NCI-H69 (cell line): Measurements from ENCODE around the gene CFAP74.

Source experiments
- DNase-seq: peaks from one replicate; lab custom pipeline; 2025; lab: John Stamatoyannopoulos, UW

Gene CFAP74

DNA sequence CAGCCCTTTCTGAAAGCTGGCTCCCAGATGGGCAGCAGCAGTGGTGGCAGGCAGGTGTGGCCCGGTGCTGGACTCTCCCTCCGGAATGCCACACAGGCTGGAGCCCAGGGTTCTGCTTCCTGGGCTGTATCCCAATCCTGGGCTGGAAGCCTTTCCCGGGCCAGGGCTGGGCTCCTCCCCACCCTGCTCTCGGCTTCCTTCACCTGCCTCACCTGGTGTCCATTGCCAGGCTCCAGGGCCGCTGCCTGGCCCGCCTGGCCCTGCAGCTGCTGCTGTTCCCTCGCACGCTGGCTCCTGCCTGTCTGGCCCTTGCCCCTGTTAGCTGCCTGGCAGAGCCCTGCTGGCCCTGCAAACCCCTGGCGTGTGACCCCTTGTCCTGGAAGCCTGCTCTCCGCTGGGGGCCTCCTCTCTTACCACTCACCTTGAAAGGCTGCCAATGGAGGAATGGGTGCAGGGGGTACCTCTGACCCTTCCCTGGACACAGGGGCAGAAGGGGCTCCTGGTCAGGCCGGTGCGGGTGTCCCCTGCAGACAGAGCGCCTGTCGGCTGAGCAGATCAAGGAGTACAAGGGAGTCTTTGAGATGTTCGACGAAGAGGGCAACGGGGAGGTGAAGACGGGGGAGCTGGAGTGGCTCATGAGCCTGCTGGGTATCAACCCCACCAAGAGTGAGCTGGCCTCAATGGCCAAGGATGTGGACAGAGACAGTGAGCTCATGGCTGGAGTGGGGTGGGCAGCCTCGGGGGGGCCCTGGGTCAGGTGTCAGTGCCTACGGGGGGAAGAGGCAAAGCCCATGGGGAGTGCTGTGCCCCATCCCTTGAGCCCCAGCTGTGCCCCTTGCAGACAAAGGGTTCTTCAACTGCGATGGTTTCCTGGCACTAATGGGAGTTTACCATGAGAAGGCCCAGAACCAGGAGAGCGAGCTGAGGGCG is 87.4 kb downstream of the CFAP74 start:
- no peak for DNase-seq

DNA sequence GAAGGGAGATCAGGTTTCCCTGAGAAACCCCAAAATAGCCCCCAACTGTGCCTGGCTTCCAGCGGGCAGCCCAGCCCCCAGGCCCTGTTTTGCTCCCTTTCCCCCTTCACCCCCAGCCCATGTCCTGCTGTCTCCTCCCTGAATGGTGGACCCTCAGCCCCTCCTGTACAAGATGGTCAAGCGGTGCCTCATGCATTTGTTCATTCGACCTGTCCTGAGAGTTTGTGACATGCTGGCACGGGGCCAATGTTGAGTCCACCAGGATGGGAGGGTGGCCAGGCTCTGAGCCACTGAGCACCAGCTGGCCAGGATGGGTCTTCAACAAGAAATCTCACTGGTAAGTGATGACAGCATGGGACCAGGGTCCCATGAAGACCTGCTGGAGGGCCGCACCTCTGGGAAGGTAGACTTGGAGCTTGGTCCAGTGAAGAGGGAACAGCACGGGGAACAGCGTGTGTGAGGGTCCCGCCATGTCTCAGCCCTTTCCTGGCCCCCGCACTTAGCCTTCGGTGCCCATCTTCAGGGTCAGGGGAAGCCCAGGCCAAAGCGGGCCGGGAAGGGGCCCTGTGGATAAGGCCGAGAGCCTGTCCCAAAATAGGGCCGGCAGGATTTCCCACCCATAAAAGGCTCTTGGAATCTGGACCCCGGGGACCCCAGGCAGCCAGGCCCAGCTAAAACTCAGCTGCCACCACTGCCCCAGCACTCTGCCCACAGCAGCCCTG is 88.5 kb downstream of the CFAP74 start, which contains the start of gene CALML6:
Gene CALML6 (plus strand): TSS at position 290 of the 722 bp plus-strand sequence. CDS start 21 bp downstream, at position 311.
- no peak for DNase-seq

DNA sequence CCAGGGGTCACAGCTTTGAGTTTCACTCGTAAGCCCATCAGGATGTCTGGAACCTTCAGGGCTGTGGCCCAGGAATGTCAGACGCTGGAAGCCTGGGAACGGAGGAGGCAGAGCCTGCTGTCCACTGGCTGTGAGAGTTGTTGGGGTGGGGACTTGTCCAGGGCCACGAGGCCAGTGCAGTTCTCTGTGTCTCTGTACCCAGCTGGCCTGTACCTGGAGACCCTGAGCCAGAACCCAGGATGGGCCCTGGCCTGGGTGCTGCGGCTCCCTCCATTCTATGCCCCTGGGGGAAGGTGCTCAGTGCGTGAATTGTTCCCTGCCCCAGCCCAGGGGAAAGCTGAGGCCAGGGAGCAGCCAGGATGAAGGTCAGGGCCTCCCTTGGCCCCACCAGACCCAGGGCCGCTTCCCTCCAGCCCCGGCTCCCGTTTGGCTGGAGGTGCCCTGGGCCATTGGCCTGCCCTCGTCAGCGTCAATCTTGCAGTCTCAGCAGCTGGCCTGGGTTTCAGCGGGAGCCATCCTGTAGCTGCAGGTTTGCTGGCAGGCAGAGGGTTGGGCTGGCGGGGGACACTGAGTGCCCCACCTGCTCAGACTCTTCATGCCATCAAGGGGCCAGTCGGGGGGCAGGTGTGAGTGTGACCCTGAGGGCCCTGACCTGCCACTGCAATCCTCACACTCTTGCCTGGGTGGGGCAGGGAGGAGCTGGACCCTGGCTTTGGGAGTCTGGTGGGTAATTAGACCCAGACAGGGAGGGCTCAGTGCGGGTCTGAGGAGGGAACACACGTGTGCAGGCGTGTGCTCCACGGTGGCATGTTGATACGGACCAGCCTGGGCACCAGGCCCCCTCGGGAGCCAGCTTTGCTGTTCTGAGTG is 89.2 kb downstream of the CFAP74 start:
- no peak for DNase-seq

DNA sequence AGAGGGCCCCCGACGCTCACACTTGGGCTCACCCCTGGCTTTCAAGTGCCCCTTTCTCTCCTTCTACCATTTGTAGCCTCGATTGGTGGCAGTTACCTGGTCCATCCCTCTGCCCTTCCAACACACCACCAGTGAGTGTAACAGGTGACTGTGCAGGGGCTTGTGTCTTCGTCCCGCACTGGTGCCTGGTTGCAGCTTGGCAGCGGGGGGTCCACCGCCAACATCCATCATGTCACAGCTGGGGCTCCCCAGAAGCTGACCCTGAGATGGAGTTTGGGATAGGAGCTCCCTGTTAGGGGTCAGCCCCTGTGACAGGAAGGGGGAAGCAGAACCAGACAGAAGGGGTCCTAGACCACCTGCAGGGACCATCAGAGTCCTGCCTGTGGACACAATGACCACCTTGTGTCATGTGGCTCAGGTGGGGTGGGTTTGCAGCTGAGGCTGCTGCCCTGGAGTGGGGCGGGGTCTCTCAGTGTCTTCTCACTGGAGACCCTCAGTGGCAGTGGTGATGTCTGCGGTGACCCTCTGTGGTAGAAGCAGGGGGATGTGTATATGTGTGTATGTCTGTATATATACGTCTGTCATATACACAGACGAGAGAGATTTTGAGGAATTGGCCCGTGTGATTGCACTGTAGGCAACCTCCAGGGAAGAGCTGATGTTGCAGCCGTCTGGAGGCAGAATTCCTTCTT is 92.1 kb downstream of the CFAP74 start:
- no peak for DNase-seq

DNA sequence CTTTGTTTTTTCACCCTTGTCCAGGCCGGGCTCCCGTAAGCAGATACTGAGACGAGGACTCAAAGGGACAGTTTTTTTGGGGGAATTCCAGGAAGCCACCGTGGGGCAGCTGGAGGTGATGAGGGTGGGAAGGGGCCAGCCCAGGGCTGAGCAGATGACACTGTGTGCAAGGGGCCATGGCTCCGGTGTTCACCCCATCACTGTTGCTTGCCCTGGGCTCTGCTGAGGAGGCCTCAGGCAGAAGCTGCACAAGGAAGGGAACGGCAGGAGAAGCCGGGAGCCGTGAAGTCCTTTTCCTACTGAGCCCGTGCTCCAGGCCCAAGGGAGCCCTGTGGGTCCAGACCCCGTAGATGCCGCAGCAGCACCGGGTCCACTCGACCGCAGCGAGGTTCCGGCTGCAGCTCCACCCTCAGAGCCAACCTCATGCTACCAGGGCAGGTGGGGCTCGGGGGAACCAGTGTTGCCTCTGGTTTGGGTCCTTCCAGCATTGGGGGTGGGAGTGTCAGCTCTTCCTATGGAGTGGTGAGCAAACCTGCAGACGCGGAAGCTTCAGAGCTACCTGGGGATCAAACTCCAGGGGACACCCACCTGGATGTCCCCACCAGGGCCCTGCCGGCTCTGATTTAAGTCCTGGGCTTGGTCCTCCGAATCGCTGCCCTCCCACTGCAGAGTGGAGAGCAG is 92.8 kb downstream of the CFAP74 start:
- no peak for DNase-seq

DNA sequence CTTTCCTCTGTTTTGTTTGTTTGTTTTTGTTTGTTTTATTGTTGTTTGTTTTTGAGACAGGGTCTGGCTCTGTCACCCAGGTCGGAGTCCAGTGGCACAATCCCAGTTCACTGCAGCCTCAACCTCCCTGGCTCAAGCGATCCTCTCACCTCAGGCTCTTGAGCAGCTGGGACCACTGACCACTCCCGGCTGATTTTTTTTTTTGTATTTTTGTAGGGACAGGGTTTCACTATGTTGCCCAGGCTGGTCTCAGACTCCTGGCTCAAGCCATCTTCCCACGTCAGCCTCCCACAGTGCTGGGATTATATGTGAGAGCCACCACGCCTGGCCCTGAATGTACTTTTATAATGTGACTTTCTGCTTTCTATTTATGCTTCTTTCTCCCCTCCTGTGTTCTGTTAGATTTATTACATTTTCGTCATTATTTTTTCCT is 93.5 kb downstream of the CFAP74 start:
- no peak for DNase-seq

DNA sequence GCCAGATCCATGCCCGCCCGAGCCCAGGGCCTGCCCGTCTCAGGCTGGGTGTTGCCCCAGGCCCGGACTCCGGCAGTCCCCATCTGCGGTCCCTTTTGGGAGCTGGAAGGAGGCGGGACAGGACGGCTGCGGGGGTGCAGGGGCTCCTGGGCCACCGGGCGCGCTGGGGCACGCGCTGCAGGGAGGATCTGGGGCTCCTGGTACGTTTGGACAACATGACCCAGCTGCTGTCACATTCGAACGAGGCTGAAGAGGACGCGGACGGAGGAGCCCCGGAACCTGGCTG is 95.1 kb downstream of the CFAP74 start:
- no peak for DNase-seq

DNA sequence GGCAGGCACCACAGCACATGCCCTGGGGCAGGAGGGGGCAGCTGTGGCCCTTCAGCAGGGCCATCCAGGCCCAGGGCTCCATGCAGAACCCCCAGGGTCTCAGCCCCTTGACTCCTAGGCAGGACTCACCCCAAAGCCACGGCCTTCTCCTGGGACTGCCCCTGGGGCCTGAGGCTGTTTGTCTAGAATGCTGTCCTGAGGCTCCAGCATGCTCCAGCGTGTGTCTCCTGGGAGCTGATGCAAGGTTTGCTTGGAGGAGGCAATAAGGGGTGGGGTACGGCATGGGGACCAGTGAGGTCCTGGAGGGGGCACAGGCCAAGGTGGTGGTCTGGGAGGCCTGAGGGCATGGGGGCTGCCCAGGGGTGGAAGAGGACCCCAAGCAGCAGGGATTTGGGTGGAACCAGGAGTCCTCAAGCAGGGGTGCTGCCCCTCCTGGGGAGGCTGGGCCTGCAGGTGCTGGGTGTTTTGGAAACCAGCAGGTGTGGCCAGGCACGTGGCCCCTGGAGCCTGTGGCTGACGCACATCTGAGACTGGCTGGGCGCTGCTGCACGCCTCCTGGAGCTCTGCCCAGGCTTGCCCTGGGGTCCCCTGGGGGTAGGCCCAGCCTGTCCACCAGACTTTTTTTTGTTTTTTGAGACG is 96.4 kb downstream of the CFAP74 start:
- DNase-seq: peak; percentile 76

DNA sequence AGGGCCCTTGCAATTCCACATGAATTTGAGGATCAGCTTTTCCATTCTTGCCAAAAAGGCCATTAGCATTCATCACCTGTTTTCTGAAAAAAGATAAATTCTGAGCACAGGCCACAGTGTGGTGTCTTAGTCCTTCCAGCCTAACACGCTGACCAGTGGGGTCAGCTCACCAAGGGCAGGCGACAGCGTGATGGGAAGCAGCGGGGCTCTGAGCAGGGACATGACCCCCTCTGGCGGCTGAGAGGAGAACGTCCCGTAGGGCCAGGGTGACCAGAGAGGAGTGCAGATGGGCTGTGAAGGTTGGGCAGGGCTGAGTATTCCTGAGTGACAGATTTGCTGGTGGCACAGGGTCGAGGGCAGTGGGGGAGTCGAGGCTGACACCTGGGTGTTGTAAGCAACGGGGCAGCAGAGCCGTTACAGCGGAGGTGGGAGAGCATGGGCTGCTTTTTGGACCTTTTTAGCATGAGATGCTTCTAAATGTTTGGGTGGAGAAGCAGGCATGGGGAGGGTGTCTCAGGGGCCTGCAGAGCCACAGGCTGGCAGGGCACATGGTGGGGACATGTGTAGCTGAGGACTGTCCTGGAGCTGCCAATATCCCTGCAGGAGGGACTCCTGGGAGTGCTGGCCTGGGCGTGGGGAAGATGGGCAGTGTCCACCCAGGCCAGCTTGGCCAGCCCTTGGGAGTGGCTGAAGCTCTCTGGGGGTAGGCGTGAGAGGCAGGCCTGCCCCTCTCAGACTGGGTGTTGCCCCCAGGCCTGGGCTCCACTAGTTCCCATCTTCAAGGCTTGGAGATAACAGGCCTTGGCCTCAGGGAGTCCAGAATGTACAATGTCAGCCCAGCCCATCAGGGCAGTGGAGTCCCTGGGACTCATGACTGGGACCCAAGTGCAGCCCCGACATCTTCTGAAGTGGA is 97.1 kb downstream of the CFAP74 start:
- DNase-seq: peak; percentile 37

DNA sequence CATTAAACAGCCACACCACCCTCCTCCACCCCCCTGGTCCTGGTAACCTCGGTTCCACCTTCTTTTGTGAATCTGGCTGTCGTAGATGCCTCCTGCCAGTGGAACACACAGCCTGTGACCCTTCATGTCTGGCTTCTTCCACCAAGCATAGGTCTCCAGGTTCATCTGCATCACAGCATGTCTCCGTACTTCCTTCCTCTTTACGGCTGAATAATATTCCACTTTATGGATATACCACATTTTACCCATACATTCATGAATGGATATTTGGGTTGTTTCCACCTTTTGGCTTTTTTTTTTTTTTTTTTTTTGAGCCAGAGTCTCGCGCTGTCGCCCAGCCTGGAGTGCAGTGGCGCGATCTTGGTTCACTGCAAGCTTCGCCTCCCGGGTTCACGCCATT is 100.4 kb downstream of the CFAP74 start:
- DNase-seq: no peak

DNA sequence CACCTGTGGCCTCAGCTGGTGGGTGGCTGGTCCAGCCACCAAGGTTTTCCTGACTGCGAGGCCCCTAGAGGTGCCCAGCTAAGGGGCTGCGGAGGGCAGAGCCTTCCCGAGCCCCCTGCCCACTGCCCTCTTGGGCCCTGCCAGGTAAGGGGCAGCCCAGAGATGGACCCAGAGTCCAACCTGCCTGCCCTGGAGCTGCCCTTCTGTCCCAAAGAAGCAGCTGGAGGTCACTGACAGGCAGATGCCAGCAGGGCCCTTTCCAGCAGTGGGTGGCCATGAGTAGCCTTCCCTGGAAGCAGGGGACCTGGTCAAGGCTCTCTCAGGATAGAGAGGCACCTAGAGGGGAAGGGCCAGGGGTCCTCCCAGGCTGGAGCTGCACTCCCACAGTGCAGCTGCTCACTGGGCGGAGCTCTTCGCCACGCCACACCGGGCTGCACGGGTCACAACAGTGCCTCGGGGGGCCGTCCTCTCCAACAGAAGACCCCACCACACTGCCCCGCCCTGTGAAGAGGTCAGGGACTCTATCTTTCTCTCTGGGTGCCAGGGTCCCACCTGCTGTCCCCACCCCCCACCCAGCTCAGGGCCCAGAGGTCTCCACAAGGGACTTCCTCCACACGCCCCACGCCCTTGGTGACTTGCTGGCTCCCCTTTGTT is 101.8 kb downstream of the CFAP74 start:
- DNase-seq: no peak

DNA sequence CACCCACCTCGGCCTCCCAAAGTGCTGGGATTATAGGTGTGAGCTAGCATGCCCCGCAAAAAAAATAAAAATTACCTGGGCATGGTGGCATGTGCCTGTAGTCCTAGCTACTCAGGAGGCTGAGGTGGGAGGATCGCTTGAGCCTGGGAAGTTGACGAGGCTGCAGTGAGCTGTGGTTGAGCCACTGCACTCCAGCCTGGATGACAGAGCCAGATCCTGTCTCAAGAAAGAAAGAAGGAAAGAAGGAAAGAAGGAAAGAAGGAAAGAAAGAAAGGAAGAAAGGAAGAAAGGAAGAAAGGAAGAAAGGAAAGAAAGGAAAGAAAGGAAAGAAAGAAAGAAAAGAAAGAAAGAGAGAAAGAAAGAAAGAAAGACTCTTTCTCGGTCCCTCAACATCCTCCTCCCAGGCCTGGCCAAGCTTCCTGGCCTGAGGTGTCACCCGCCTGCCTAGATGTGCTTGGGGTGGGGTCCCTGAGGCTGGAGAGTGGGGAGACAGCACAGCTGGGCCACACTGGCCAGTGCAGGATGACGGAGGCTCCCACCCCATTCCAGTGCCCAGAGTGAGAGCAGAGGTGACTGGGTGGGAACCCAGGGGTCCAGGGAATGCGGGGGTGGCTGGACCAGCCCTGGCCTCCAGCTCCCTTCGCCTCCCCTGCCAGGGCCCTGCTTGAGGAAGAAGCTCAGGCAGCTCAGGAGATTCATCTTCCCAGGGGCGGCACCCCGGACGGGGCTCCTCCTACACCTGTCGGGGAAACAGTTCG is 102.5 kb downstream of the CFAP74 start:
- DNase-seq: no peak

DNA sequence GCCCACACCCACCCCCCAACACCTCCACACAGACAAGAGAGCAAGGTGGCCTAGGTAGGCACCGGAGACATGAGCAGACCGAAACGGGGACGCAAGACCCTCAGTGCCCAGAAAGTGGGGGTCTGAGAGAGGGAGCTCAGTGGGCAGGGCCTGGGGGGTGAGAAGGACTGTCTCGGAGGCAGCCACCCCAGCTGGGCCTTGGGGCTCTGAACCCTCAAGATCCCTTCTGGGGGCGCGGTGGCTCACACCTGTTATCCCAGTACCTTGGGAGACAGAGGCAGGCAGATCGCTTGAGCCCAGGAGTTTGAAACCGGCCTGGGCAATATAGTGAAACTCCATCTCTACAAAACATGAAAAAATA is 103.6 kb downstream of the CFAP74 start:
- DNase-seq: no peak

DNA sequence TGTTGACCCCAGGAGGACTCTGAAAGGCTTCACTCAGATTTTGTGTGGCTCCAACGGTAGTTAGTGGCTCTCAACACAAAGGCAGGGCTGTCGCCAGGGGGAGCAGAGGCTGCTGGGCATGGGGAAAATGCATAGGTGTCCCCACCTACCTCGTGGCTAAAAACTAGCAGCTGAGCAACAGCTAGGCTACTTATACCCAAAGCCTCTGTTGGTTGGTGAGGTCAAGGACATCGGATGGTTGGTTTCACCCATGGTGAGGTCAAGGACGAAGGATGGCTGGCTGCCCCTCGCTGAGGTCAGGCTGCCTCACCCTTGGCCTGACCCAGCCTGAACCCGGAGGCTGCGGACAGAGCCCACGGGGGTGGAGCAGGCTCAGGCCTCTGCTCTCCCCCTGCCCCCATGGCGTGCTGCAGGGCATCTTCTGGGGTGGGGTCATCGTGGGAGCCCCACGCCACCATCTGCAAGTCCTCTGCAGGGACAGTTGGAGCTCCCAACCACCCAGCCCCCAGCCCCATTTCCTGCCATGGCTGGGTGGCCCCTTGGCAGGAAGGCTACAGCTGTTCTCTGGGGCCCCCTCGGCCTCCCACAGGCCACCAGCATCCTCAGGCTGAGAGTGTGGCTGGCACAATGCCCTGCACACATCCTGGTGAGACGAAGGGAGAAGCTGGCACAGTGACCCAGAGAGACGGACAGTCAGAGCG is 104.2 kb downstream of the CFAP74 start:
- no peak for DNase-seq

DNA sequence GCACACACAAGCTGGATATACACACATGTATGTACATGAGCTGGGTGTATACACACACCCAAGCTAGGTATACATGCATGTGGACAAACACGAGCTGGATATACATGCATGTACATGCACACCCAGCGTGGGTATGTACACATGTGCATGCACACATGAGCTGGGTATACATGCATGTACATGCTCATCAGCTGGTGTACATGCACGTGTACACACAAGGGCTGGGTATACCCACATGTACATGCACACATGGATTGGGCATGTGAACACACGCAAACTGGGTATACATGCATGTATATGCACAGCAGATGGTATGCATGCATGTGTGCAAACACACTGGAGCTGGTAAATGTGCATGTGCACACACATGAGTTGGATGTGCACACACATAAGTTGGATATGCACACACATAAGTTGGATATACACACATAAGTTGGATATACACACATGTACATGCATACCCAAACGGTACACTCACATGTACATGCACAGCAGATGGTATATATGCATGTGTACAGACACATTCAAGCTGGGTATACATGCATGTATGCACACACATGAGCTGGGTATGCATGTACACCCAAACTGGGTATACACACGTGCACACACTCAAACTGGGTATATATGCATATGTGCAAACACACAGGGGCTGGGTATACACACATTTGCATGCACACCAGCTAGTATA is 105.2 kb downstream of the CFAP74 start:
- DNase-seq: no peak

DNA sequence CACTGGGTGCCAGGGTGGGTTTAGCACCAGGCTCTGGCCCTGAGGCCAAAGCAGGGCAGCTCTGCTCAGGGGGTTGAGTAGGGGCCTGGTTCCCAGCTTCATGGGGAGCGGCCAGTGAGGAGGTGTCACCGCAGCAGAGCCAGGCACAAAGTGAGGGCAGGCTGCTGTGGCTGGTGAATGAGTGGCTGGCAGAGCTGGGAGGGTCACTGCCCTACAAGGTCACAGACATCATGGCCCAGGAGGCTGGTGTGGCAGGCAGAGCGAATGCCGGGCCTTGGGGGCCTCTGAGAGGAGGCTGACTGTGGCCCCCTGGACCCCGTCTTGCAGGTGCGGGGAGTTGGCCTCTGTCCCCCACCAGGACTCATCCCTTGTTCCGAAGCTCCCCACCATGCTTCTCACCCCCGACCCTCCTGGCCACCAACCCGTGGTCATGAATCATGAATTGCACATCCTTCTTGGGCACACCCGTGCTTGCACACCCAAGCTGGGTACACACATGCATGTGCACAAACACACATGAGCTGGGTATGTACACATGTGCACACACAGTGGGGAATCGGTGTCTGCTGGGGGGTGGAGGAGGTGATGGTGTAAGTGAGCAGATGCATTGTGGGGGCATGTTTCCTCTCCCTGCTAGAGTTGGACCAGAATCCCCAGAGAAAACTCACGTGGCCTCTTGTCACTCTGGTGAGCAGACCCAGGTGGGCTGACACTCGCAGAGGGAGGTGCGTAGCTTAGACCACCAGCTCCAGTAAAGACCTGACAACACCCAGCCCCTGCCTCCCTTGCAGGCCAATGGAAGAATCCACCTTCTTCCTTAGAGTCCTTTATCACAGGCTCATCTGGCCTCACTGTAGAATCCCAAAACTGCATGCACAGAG is 107.9 kb downstream of the CFAP74 start:
- DNase-seq: no peak
